A204.1 (cell line): ENCODE data around the gene DGKZ.

Experiments used
- FAIRE-seq: peaks from 2 replicates; lab custom pipeline; 2012; peaks lifted over from hg19 to GRCh38; lab: Jason Lieb, UNC

The DGKZ gene

GRCh38 chr11:46345881-46346484, 1.3 kb upstream of the DGKZ start:
- FAIRE-seq, result no peak

GRCh38 chr11:46347637-46348311, 511 bp downstream of the DGKZ start:
- no peak for FAIRE-seq

- FAIRE-seq, result no peak
These were observed 1.5 kb downstream of the DGKZ start for GRCh38 chr11:46348566-46349401.

GRCh38 chr11:46350695-46351094, 3.4 kb downstream of the DGKZ start:
- no peak for FAIRE-seq

- no peak for FAIRE-seq
These were observed 3.9 kb downstream of the DGKZ start for GRCh38 chr11:46351148-46351547.

- FAIRE-seq, result no peak
These were observed 4.3 kb downstream of the DGKZ start for GRCh38 chr11:46351606-46352005.

- no peak for FAIRE-seq
These were observed 5.0 kb downstream of the DGKZ start for GRCh38 chr11:46352063-46352841.

GRCh38 chr11:46353698-46354097, 6.4 kb downstream of the DGKZ start:
- no peak for FAIRE-seq

GRCh38 chr11:46356924-46357482, 9.7 kb downstream of the DGKZ start:
- FAIRE-seq, result no peak

GRCh38 chr11:46357483-46357936, 10.2 kb downstream of the DGKZ start:
- FAIRE-seq, result no peak

GRCh38 chr11:46359953-46360352, 12.7 kb downstream of the DGKZ start:
- FAIRE-seq, result no peak

GRCh38 chr11:46360878-46361277, 13.6 kb downstream of the DGKZ start:
- no peak for FAIRE-seq

GRCh38 chr11:46361283-46362155, 14.3 kb downstream of the DGKZ start:
- no peak for FAIRE-seq

GRCh38 chr11:46362156-46363030, 15.1 kb downstream of the DGKZ start:
- FAIRE-seq, result no peak

- no peak for FAIRE-seq
These were observed 15.8 kb downstream of the DGKZ start for GRCh38 chr11:46363031-46363407.

- no peak for FAIRE-seq
These were observed 16.3 kb downstream of the DGKZ start for GRCh38 chr11:46363455-46364005.

- FAIRE-seq, result no peak
These were observed 16.8 kb downstream of the DGKZ start for GRCh38 chr11:46364056-46364455.

GRCh38 chr11:46364791-46365190, 17.5 kb downstream of the DGKZ start:
- FAIRE-seq, result no peak

- FAIRE-seq, result no peak
These were observed 19.0 kb downstream of the DGKZ start for GRCh38 chr11:46366260-46366659.

- FAIRE-seq, result no peak
These were observed 19.4 kb downstream of the DGKZ start for GRCh38 chr11:46366661-46367161.
